WTC11 (cell line): ENCODE data around the gene CLDN34. TPM values are rescaled to one million over a fixed set of nuclear protein-coding genes. Genes with fewer than 3 reads are reported as not detected.

ENCODE experiments used
- ATAC-seq: fragments of 200-7000 bp; cut with Tn5 transposase; 2 replicates; pipeline ENCODE4 v1.10.0; 2021; ENCODE audit warnings: mild to moderate bottlenecking, moderate library complexity
- CTCF ChIA-PET: fragments of 300-600 bp; sonication (Branson Sonifier 250); formaldehyde crosslinking; loops from one replicate; lab custom pipeline; 2021; ENCODE audit warnings: antibody characterized with exemption; lab: Charles Lee
- POLR2A ChIA-PET: fragments of 350-600 bp; sonication (Branson Sonifier 250); formaldehyde crosslinking; loops from one replicate; lab custom pipeline; 2021; ENCODE audit warnings: antibody characterized with exemption; lab: Charles Lee
- DNase-seq: peaks from one replicate; pipeline ENCODE4 v3.0.0; 2021; ENCODE audit warnings: low spot score
- H3K27ac Mint-ChIP-seq: 2 replicates; pipeline ENCODE4 v1.8.0; 2021; ENCODE audit warnings: mixed read lengths
- H3K27me3 Mint-ChIP-seq: 2 replicates; pipeline ENCODE4 v1.8.0; 2021; ENCODE audit warnings: low read depth, mild to moderate bottlenecking, moderate library complexity, mixed read lengths
- H3K36me3 Mint-ChIP-seq: 2 replicates; pipeline ENCODE4 v1.8.0; 2021; ENCODE audit warnings: mixed read lengths
- H3K4me1 Mint-ChIP-seq: 2 replicates; pipeline ENCODE4 v1.8.0; 2022; ENCODE audit warnings: mixed read lengths
- H3K4me3 Mint-ChIP-seq: 2 replicates; pipeline ENCODE4 v1.8.0; 2021; ENCODE audit warnings: mild to moderate bottlenecking, moderate library complexity, mixed read lengths
- H3K9me3 Mint-ChIP-seq: 2 replicates; pipeline ENCODE4 v1.8.0; 2021; ENCODE audit warnings: mixed read lengths
- AFF4 ChIP-seq: sonication (generic); formaldehyde crosslinking; IDR thresholded peaks from 2 replicates; pipeline ENCODE4 v1.8.1; 2023; ENCODE audit warnings: mild to moderate bottlenecking, missing genetic modification reagents, borderline replicate concordance
- ARID4B ChIP-seq: sonication (generic); formaldehyde crosslinking; IDR thresholded peaks from 2 replicates; pipeline ENCODE4 v1.8.0; 2023; ENCODE audit warnings: missing genetic modification reagents, mild to moderate bottlenecking, borderline replicate concordance
- ATF1 ChIP-seq: sonication (generic); formaldehyde crosslinking; IDR thresholded peaks from 2 replicates; pipeline ENCODE4 v1.8.1; 2023; ENCODE audit warnings: mild to moderate bottlenecking, moderate library complexity, missing genetic modification reagents
- CREB1 ChIP-seq: sonication (generic); formaldehyde crosslinking; IDR thresholded peaks from 2 replicates; pipeline ENCODE4 v1.8.0; 2023; ENCODE audit warnings: mild to moderate bottlenecking, missing genetic modification reagents
- E2F5 ChIP-seq: sonication (generic); formaldehyde crosslinking; IDR thresholded peaks from 2 replicates; pipeline ENCODE4 v1.8.1; 2022; ENCODE audit warnings: mild to moderate bottlenecking, moderate library complexity, missing genetic modification reagents
- ESRRA ChIP-seq: sonication (generic); formaldehyde crosslinking; IDR thresholded peaks from 2 replicates; pipeline ENCODE4 v1.8.1; 2022; ENCODE audit warnings: mild to moderate bottlenecking, missing genetic modification reagents, borderline replicate concordance
- JAZF1 ChIP-seq: fragments of 250-450 bp; sonication (Bioruptor Pico); IDR thresholded peaks from 2 replicates; pipeline ENCODE4 v1.9.0; 2021; ENCODE audit warnings: moderate library complexity, mild to moderate bottlenecking, inconsistent platforms
- JUN ChIP-seq: sonication (generic); formaldehyde crosslinking; IDR thresholded peaks from 2 replicates; pipeline ENCODE4 v1.8.0; 2023; ENCODE audit warnings: mild to moderate bottlenecking, missing genetic modification reagents
- NFE2L1 ChIP-seq: sonication (generic); formaldehyde crosslinking; IDR thresholded peaks from 2 replicates; pipeline ENCODE4 v1.8.1; 2023; ENCODE audit warnings: missing genetic modification reagents
- NFYB ChIP-seq: sonication (generic); formaldehyde crosslinking; conservative IDR thresholded peaks from 2 replicates; pipeline ENCODE4 v1.8.0; 2022; ENCODE audit warnings: low read depth, missing genetic modification reagents
- RORB ChIP-seq: fragments of 250-450 bp; sonication (Bioruptor Pico); IDR thresholded peaks from 2 replicates; pipeline ENCODE4 v1.9.0; 2021; ENCODE audit warnings: mild to moderate bottlenecking
- USF2 ChIP-seq: sonication (generic); formaldehyde crosslinking; IDR thresholded peaks from 2 replicates; pipeline ENCODE4 v1.8.1; 2023; ENCODE audit warnings: mild to moderate bottlenecking, missing genetic modification reagents, moderate library complexity
- ZBTB21 ChIP-seq: sonication (generic); formaldehyde crosslinking; IDR thresholded peaks from 2 replicates; pipeline ENCODE4 v1.8.1; 2023; ENCODE audit warnings: mild to moderate bottlenecking, missing genetic modification reagents, borderline replicate concordance
- ZNF121 ChIP-seq: sonication (generic); formaldehyde crosslinking; IDR thresholded peaks from 2 replicates; pipeline ENCODE4 v1.8.0; 2023; ENCODE audit warnings: missing genetic modification reagents
- ZNF263 ChIP-seq: sonication (generic); formaldehyde crosslinking; IDR thresholded peaks from 2 replicates; pipeline ENCODE4 v1.8.1; 2022; ENCODE audit warnings: low read depth, mild to moderate bottlenecking, moderate library complexity, missing genetic modification reagents
- ZNF423 ChIP-seq: fragments of 250-450 bp; sonication (Bioruptor Pico); IDR thresholded peaks from 2 replicates; pipeline ENCODE4 v2.1.2; 2022; ENCODE audit warnings: mild to moderate bottlenecking, moderate library complexity
- total RNA-seq: library from RNA; stranded (reverse); gene quantifications from 3 replicates; pipeline ENCODE4 v1.2.3, GENCODE V29; 2021

CLDN34 gene
- total RNA-seq, 1 experiment from 2014 or later, result 0.52 TPM

GRCh38 chrX:10008483-10009056 lies 41.4 kb downstream of the CLDN34 start (continued):
- TF ChIP-seq ZNF263 (CRISPR knock-in tag) (no peak), ZNF423 (no peak), JAZF1 (CRISPR knock-in tag) (no peak), ARID4B (no peak), NFYB (no peak), NFE2L1 (no peak), USF2 (CRISPR knock-in tag) (no peak), ZNF121 (CRISPR knock-in tag) (no peak)

- TF ChIP-seq ZBTB21 (CRISPR knock-in tag) (no peak), E2F5 (CRISPR knock-in tag) (no peak), CREB1 (no peak), JUN (CRISPR knock-in tag) (no peak), ESRRA (CRISPR knock-in tag) (no peak), RORB (CRISPR knock-in tag) (no peak), AFF4 (CRISPR knock-in tag) (no peak)
- CTCF ChIA-PET, result no interaction called here
- ATAC-seq (no peak), DNase-seq (no peak)
- POLR2A ChIA-PET, result no interaction called here
- no peaks in the 10 kb centered on the region for H3K9me3 Mint-ChIP-seq
- H3K27me3 Mint-ChIP-seq, result peaks cover 4% of the 10 kb centered on the region
- H3K4me1 Mint-ChIP-seq, result peaks cover 53% of the 10 kb centered on the region
- no peak overlapping the region for H3K4me3 Mint-ChIP-seq
- H3K27ac Mint-ChIP-seq, result peak overlapping the region; percentile 95
- peaks cover 2% of the 10 kb centered on the region; the same call in 1 of the 2 replicates for H3K36me3 Mint-ChIP-seq
Measured at GRCh38 chrX:10009741-10010140, 42.6 kb downstream of the CLDN34 start.

- peaks cover 2% of the 10 kb centered on the region; the same call in 1 of the 2 replicates for H3K36me3 Mint-ChIP-seq
Measured at GRCh38 chrX:10010686-10011085, 43.5 kb downstream of the CLDN34 start.

More at GRCh38 chrX:10010686-10011085, 43.5 kb downstream of the CLDN34 start:
- ATAC-seq (no peak), DNase-seq (no peak)
- CTCF ChIA-PET, result no interaction called here
- Mint-ChIP-seq H3K4me1 (peaks cover 47% of the 10 kb centered on the region), H3K27ac (peak overlapping the region; percentile 95), H3K27me3 (peaks cover 4% of the 10 kb centered on the region), H3K4me3 (peak overlapping the region; percentile 37), H3K9me3 (no peaks in the 10 kb centered on the region)
- no peak for TF ChIP-seq ATF1 (CRISPR knock-in tag)
- POLR2A ChIA-PET, result interaction anchor here (0.6 kb wide), 1 partner anchor 1748 kb away, joined by 4 read pairs; no protein-coding TSS in a partner anchor
